GM12892 (cell line): ENCODE data around the gene DAGLB.

ENCODE experiments used
- POLR2A ChIP-seq: IDR thresholded peaks from 2 replicates; pipeline ENCODE4 v1.6.1; 2011; ENCODE audit warnings: low read depth, low read length, control low read depth
- POLR2AphosphoS5 ChIP-seq: IDR thresholded peaks from 2 replicates; pipeline ENCODE4 v1.6.1; 2011; ENCODE audit warnings: low read depth, low read length, control low read depth
- TAF1 ChIP-seq: IDR thresholded peaks from 2 replicates; pipeline ENCODE4 v1.6.1; 2011; ENCODE audit warnings: low read depth, mild to moderate bottlenecking, control low read depth, low read length, borderline replicate concordance

- no peak for TF ChIP-seq POLR2A
- TF ChIP-seq POLR2AphosphoS5: no peak
- no peak for TF ChIP-seq TAF1
Measured at GRCh38 chr7:6402041-6402440, 45.7 kb downstream of the DAGLB start.
